ENCODE measurements around the gene SSH2. TPM values are rescaled to one million over a fixed set of nuclear protein-coding genes. Genes with fewer than 3 reads are reported as not detected.
"Not testable (repeated sequence)": the region's sequence is repeated elsewhere in the genome, so short reads cannot be mapped to it uniquely, and the experiment has no call there.

Gene SSH2
- total RNA-seq, 4 donors from 2014 or later, result 20.7 to 31.1 (median 23.1) TPM

DNA sequence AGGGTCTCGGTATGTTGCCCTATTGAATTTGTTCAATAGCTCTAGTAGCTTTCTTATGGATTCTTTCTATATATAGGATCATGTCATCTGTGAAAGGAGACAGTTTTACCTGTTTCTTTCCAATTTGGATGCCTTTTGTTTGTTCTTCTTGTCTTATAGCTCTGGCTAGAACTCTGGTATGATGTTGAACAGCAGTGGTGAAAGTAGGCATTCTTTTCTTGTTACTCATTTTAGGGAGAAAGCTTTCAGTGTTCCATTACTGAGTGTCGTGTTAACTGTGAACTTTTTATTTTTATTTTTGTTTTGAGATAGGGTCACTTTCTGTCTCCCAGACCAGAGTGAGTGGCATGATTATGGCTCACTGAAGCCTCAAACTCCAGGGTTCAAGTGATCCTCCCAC, 32.6 kb upstream of the SSH2 start:
- TF ChIP-seq EP300 (IDR thresholded peaks at IDR 0.05) (no peak), POLR2A (IDR thresholded peaks at IDR 0.05; ENCODE audit: low read depth) (no peak), CTCF (IDR thresholded peaks at IDR 0.05) (no peak), POLR2AphosphoS5 (IDR thresholded peaks at IDR 0.05) (no peak)
- Histone ChIP-seq H3K9me3 (no peaks in the 10 kb centered on the region), H3K4me3 (no peak overlapping the region), H3K4me1 (peaks cover 0 to 8% (median 0%) of the 10 kb centered on the region in 4 donors), H3K27ac (replicated peaks in 1 of 4) (no peak overlapping the region), H3K27me3 (no peaks in the 10 kb centered on the region), H3K36me3 (no peaks in the 10 kb centered on the region)
- 93% methylated on average over 2 of the region's 2 CpGs for WGBS
- no peak for DNase-seq (ENCODE audit: extremely low spot score)
- intact Hi-C loops (cut with DNase I), result no loop called here

- intact Hi-C loops (cut with DNase I), result no loop called here
- no peaks in the 10 kb centered on the region for H3K36me3 ChIP-seq
- H3K4me1 ChIP-seq, result peaks cover 0 to 8% (median 0%) of the 10 kb centered on the region in 4 donors
- no peaks in the 10 kb centered on the region for H3K9me3 ChIP-seq
- no peak overlapping the region for H3K27ac ChIP-seq (replicated peaks in 1 of 4)
- no peaks in the 10 kb centered on the region for H3K27me3 ChIP-seq
- TF ChIP-seq POLR2AphosphoS5 (IDR thresholded peaks at IDR 0.05) (no peak), POLR2A (IDR thresholded peaks at IDR 0.05; ENCODE audit: low read depth) (no peak), EP300 (IDR thresholded peaks at IDR 0.05) (no peak)
- no peak overlapping the region for H3K4me3 ChIP-seq
- no peak for DNase-seq (ENCODE audit: extremely low spot score)
- WGBS, result 64% methylated on average over 4 of the region's 4 CpGs
Observed at GRCh38 chr17:29959658-29960337, 29.8 kb upstream of the SSH2 start.

DNA sequence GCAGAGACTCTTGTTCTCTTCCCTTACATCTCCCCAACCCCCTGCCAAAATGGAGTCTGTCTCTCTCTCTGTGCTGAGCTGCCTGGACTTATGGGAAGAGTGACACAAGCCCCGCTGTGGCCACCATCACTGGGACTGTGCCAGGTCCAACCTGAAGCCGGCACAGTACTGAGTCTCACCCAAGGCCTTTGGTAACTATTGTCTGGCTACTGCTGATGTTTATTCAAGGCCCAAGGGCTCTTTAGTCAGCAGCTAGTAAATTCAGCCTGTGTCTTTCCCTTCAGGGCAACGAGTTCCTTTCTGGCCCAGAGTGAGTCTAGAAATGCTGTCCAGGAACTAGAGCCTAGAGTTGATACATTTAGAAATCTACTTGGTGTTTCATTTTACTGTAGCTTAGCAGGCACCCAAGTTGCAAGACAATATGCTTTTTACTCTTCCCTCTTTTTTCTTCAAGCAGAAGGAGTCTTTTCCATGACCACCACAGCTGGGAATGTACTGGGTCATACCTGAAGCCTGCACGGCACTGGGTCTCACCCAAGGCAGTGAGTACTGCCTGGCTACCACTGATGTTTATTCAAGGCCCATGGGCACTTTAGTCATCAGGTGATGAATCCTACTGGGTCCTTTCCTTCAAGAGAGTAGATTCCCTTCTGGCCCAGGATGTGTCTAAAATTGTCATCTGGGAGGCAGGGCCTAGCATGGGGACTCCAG, 29.1 kb upstream of the SSH2 start:
- DNase-seq (ENCODE audit: extremely low spot score), result no peak
- WGBS, result 82% methylated on average over 3 of the region's 4 CpGs
- no peaks in the 10 kb centered on the region for H3K9me3 ChIP-seq
- H3K27ac ChIP-seq (replicated peaks in 1 of 4), result no peak overlapping the region
- H3K27me3 ChIP-seq, result no peaks in the 10 kb centered on the region
- H3K4me3 ChIP-seq, result no peak overlapping the region
- H3K36me3 ChIP-seq, result no peaks in the 10 kb centered on the region
- H3K4me1 ChIP-seq, result peaks cover 0 to 8% (median 0%) of the 10 kb centered on the region in 4 donors
- intact Hi-C loops (cut with DNase I), result no loop called here
- TF ChIP-seq POLR2AphosphoS5 (IDR thresholded peaks at IDR 0.05) (no peak), POLR2A (IDR thresholded peaks at IDR 0.05; ENCODE audit: low read depth) (no peak)

DNA sequence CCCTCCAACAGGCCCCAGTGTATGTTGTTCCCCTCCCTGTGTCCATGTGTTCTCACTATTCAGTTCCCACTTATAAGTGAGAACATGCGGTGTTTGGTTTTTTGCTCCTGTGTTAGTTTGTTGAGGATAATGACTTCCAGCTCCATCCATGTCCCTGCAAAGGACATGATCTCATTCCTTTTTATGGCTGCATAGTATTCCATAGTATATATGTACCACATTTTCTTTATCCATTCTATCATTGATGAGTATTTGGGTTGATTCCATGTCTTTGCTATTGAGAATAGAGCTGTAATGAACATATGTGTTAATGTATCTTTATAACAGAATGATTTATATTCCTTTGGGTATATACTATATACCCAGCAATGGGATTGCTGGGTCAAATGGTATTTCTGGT, 27.5 kb upstream of the SSH2 start:
- H3K27ac ChIP-seq (replicated peaks in 1 of 4); DNase-seq (ENCODE audit: extremely low spot score); H3K36me3 ChIP-seq; H3K4me1 ChIP-seq; H3K27me3 ChIP-seq; intact Hi-C loops (cut with DNase I); H3K4me3 ChIP-seq; H3K9me3 ChIP-seq: not testable (repeated sequence)
- 100% methylated on average over 1 of the region's 1 CpG for WGBS

DNA sequence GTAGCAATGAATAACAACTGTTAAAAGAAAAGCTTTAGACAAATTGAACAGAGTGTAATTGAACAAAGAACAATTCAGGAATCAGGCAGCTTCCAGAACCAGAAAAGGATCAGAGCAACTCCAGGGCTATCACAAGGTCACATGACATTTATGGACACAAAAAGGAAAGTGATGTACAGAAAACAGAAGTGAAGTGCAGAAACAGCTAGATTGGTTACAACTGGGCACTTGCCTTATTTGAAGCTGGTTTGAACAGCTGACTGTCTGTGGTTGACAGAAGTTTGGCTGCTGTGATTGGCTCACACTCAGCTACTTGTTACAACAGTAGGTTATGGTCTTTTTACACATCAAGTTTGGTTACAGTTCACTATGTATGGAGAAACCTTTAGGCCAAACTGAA, 26.2 kb upstream of the SSH2 start:
- intact Hi-C loops (cut with DNase I), result no loop called here
- Histone ChIP-seq H3K9me3 (no peaks in the 10 kb centered on the region), H3K4me1 (peaks cover 0 to 8% (median 0%) of the 10 kb centered on the region in 4 donors), H3K27me3 (no peaks in the 10 kb centered on the region), H3K36me3 (no peaks in the 10 kb centered on the region), H3K4me3 (no peak overlapping the region), H3K27ac (replicated peaks in 1 of 4) (no peak overlapping the region)
- TF ChIP-seq EP300 (IDR thresholded peaks at IDR 0.05), result no peak
- no peak for TF ChIP-seq POLR2AphosphoS5 (IDR thresholded peaks at IDR 0.05)
- no peak for TF ChIP-seq CTCF (IDR thresholded peaks at IDR 0.05)
- no peak for TF ChIP-seq POLR2A (IDR thresholded peaks at IDR 0.05; ENCODE audit: low read depth)
- DNase-seq (ENCODE audit: extremely low spot score), result no peak

- Histone ChIP-seq H3K9me3 (no peaks in the 10 kb centered on the region), H3K27me3 (no peaks in the 10 kb centered on the region), H3K4me3 (no peak overlapping the region), H3K4me1 (peaks cover 0 to 2% (median 0%) of the 10 kb centered on the region in 4 donors), H3K36me3 (no peaks in the 10 kb centered on the region), H3K27ac (replicated peaks in 1 of 4) (no peak overlapping the region)
- TF ChIP-seq EP300 (IDR thresholded peaks at IDR 0.05) (no peak), POLR2A (IDR thresholded peaks at IDR 0.05; ENCODE audit: low read depth) (no peak), CTCF (IDR thresholded peaks at IDR 0.05) (no peak), POLR2AphosphoS5 (IDR thresholded peaks at IDR 0.05) (no peak)
- intact Hi-C loops (cut with DNase I), result no loop called here
- no peak for DNase-seq (ENCODE audit: extremely low spot score)
- WGBS, result 64% methylated on average over 2 of the region's 4 CpGs
Observed at GRCh38 chr17:29954405-29954804, 24.4 kb upstream of the SSH2 start.
